Ovary (tissue), 9 donors: ENCODE data around the gene FAM124B. TPM values are rescaled to one million over a fixed set of nuclear protein-coding genes. Genes with fewer than 3 reads are reported as not detected.

Experiments used
- DNase-seq, 5 donors: peaks; one replicate each; pipeline ENCODE4 v3.0.0-alpha.2; 2019 to 2020
- H3K27ac ChIP-seq, 2 donors: fragments of 200-600 bp; one replicate each; pipeline versions ENCODE4 v1.5.1 to v1.8.0; 2019 to 2022
- H3K27me3 ChIP-seq: fragments of 200-600 bp; one replicate; pipeline ENCODE4 v1.8.0; 2022
- H3K36me3 ChIP-seq: fragments of 200-600 bp; sonication (generic); one replicate; pipeline ENCODE4 v1.5.1; 2019
- H3K4me1 ChIP-seq: one replicate; pipeline ENCODE4 v1.8.1; 2013; ENCODE audit warnings: mild to moderate bottlenecking, moderate library complexity; ENCODE audit not compliant: insufficient read depth
- H3K4me3 ChIP-seq: fragments of 200-600 bp; sonication (generic); one replicate; pipeline ENCODE4 v1.5.1; 2017
- H3K9me3 ChIP-seq, 2 donors: fragments of 200-600 bp in 1 of 2; sonication (generic) in 1 of 2; one replicate each; pipeline versions ENCODE4 v1.5.1 to v1.8.1; 2013 to 2019; ENCODE audit warnings: mild to moderate bottlenecking in 1 of 2, moderate library complexity in 1 of 2
- EP300 ChIP-seq: sonication (generic); formaldehyde crosslinking; IDR thresholded peaks from one replicate; pipeline ENCODE4 v1.6.1; 2017; ENCODE audit warnings: antibody characterized with exemption
- POLR2A ChIP-seq: fragments of 450-650 bp; IDR thresholded peaks from one replicate; pipeline ENCODE4 v1.6.1; 2017; ENCODE audit warnings: antibody characterized with exemption, mild to moderate bottlenecking, moderate library complexity
- WGBS, 3 donors: extraction: QIAGEN DNeasy Blood & Tissue Kit in 1 of 3; methylation state at CpG; one replicate each; pipeline versions ENCODE4 v1.1.5 to v1.1.7; 2013 to 2017; 5-methylcytosine and 5-hydroxymethylcytosine counted together
- intact Hi-C, 4 donors: fragments of 100-400 bp; cut with DNase I; formaldehyde crosslinking; loops; one replicate each; pipeline versions ENCODE4 v1.11.0 to v1.15.1; 2022 to 2023
- polyA plus RNA-seq, 2 donors: library from polyadenylated mRNA; stranded (reverse); fragments of 200-250 nt in 1 of 2; fragments of 350-450 nt in 1 of 2; fragmentation: Illumina TruSeq in 1 of 2; extraction: RNeasy Lipid Tissue Mini Kit (QIAGEN cat#74804) in 1 of 2; gene quantifications; one replicate each; pipeline ENCODE4 v1.2.3, GENCODE V29; 2013 to 2014
- total RNA-seq, 7 donors: library from RNA; depleted of rRNA in 2 of 7; stranded (reverse); fragments of >200 nt in 2 of 7; fragmentation: NEBNext Ultra II Directional in 3 of 7; extraction: Animal tissue kit (Norgen Biotek cat#: 25700) in 3 of 7; gene quantifications; one replicate each; pipeline versions ENCODE4 v1.1.0 to v1.2.4, GENCODE V29; 2016 to 2023
- TF ChIP-seq, protein P1 (sequence below), 3 donors: fragments of 450-650 bp in 2 of 3; fragments of 200-600 bp in 1 of 3; IDR thresholded peaks; one replicate each; pipeline versions ENCODE4 v1.5.1 to v1.8.0; 2016 to 2022; ENCODE audit warnings: antibody characterized with exemption in 3 of 3, mild to moderate bottlenecking in 1 of 3
- donor health status: DM: no; HTN: no; CAD: no; lungs with moderate emphysema.
- donor health status: DM: no; HTN: no; CAD: no.
- donor health status: Bipolar disorder and iron deficiency.
- donor health status: DM: yes; HTN: yes; CAD: no.
- donor health status: DM: no; HTN: no; CAD: no.
- donor health status: DM: yes; HTN: yes; CAD: no.

FAM124B gene
- total and polyA plus RNA-seq, 9 donors = 0.11 to 3.0 (median 1.1) TPM

- WGBS, 3 donors = 78 to 100% (median 94%) methylated on average over 1 of the region's 1 CpG
- H3K27ac ChIP-seq = no peak overlapping the region
- no peak for DNase-seq
- no peaks in the 10 kb centered on the region for H3K9me3 ChIP-seq
- H3K27me3 ChIP-seq = no peaks in the 10 kb centered on the region
- no peak overlapping the region for H3K4me3 ChIP-seq
- no peaks in the 10 kb centered on the region for H3K4me1 ChIP-seq
- intact Hi-C loops = loop anchor here in 1 of 4 donors (5.0 kb wide), 1 partner anchor 285 kb away; no protein-coding TSS in a partner anchor
- TF ChIP-seq EP300 = no peak
- TF ChIP-seq, protein P1, sequence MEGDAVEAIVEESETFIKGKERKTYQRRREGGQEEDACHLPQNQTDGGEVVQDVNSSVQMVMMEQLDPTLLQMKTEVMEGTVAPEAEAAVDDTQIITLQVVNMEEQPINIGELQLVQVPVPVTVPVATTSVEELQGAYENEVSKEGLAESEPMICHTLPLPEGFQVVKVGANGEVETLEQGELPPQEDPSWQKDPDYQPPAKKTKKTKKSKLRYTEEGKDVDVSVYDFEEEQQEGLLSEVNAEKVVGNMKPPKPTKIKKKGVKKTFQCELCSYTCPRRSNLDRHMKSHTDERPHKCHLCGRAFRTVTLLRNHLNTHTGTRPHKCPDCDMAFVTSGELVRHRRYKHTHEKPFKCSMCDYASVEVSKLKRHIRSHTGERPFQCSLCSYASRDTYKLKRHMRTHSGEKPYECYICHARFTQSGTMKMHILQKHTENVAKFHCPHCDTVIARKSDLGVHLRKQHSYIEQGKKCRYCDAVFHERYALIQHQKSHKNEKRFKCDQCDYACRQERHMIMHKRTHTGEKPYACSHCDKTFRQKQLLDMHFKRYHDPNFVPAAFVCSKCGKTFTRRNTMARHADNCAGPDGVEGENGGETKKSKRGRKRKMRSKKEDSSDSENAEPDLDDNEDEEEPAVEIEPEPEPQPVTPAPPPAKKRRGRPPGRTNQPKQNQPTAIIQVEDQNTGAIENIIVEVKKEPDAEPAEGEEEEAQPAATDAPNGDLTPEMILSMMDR (IDR thresholded peaks at IDR 0.05) = no peak
- no peak for TF ChIP-seq POLR2A
- no peaks in the 10 kb centered on the region for H3K36me3 ChIP-seq
Measured at GRCh38 chr2:224362094-224362493, 39.8 kb downstream of the FAM124B start.

DNA sequence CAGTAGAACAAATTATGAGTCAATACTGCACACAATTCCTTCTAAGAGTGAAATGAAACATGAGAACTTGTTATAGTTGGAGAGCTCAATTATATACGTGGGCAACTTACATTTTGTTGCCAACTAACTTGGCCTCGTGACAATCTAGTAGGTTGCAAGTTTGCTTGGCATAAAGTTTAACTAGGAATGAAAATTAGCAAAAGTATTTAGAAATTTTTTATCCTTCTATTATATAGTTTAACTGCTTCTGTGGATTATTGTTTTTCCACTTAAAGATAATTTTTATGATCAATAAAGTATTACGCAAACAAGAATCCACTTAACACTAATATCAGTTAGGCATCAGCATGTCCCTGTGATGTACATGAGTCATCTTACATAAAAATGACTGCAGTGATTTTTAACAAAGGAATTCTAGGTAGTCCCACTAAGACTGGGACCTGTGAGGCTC, 41.1 kb downstream of the FAM124B start:
- Histone ChIP-seq H3K9me3 (no peaks in the 10 kb centered on the region), H3K27me3 (no peaks in the 10 kb centered on the region), H3K36me3 (no peaks in the 10 kb centered on the region), H3K4me1 (no peaks in the 10 kb centered on the region), H3K4me3 (no peak overlapping the region), H3K27ac (no peak overlapping the region)
- no peak for DNase-seq
- intact Hi-C loops = loop anchor here in 1 of 4 donors (5.0 kb wide), 1 partner anchor 286 kb away; no protein-coding TSS in a partner anchor
- TF ChIP-seq EP300 (no peak), POLR2A (no peak)
- TF ChIP-seq, protein P1 (IDR thresholded peaks at IDR 0.05) = no peak
- WGBS, 3 donors = 54 to 65% (median 62%) methylated on average over 3 of the region's 3 CpGs

DNA sequence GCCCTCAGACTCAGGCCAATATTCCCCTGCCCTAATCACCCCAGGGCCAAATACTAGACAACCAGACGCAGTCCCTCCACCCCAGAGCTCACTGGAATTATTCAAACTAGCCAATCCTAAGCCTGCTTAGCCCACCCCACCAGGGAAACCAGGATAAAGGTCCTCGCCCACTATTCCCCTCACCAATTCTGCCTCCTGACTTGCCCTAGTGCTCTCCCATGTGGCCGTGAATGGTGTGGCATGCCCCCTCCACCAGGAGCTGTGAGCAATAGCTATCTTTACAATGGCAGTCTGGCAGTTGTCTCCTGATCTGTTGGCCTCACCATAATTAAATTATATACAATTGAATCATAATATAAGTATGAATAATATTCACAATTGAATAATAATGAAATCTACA, 42.3 kb downstream of the FAM124B start:
- Histone ChIP-seq H3K9me3 (no peaks in the 10 kb centered on the region), H3K4me3 (no peak overlapping the region), H3K27me3 (no peaks in the 10 kb centered on the region), H3K36me3 (no peaks in the 10 kb centered on the region), H3K27ac (no peak overlapping the region), H3K4me1 (no peaks in the 10 kb centered on the region)
- intact Hi-C loops = loop anchor here in 2 of 4 donors (5.0 to 10.0 kb wide), 3 partner anchors 288 to 415 kb away; no protein-coding TSS in a partner anchor
- TF ChIP-seq, protein P1 (IDR thresholded peaks at IDR 0.05) = no peak
- no peak for TF ChIP-seq EP300
- TF ChIP-seq POLR2A = no peak
- 68 to 75% (median 75%) methylated on average over 3 of the region's 3 CpGs for WGBS, 3 donors
- DNase-seq = no peak

GRCh38 chr2:224357098-224357901, 44.6 kb downstream of the FAM124B start:
- intact Hi-C loops = loop anchor here in 3 of 4 donors (2.0 to 10.0 kb wide), 4 partner anchors 290 to 418 kb away; no protein-coding TSS in a partner anchor

More at GRCh38 chr2:224357098-224357901, 44.6 kb downstream of the FAM124B start:
- H3K9me3 ChIP-seq = no peaks in the 10 kb centered on the region
- TF ChIP-seq EP300 (no peak), POLR2A (no peak)
- TF ChIP-seq, protein P1 (IDR thresholded peaks at IDR 0.05) = peak; percentile 35 to 79 (median 59)
- no peak overlapping the region for H3K4me3 ChIP-seq
- 47 to 48% (median 47%) methylated on average over 8 of the region's 8 CpGs for WGBS, 3 donors
- no peaks in the 10 kb centered on the region for H3K27me3 ChIP-seq
- H3K36me3 ChIP-seq = no peaks in the 10 kb centered on the region
- DNase-seq = peak in 4 of 5 donors; percentile 28 to 58 (median 34)
- H3K27ac ChIP-seq = no peak overlapping the region
- no peaks in the 10 kb centered on the region for H3K4me1 ChIP-seq
